ENCODE data around the gene JARID2. TPM values are rescaled to one million over a fixed set of nuclear protein-coding genes. Genes with fewer than 3 reads are reported as not detected.

Gene JARID2
- total and polyA plus RNA-seq, 2 of the 4 experiments (the other 2 are of a cell fraction): 9.6 to 12.9 TPM

GRCh38 chr6:15511248-15512125, 265.6 kb downstream of the JARID2 start:
- no peak overlapping the region for H2AK9ac ChIP-seq (replicated peaks; ENCODE audit: low read depth, low read length, poor library complexity)
- H3K27ac ChIP-seq (ENCODE audit: insufficient read depth, low read length): no peak overlapping the region
- H2BK120ac ChIP-seq (ENCODE audit: low read depth, low read length): no peak overlapping the region
- no peak overlapping the region for H3K4ac ChIP-seq (ENCODE audit: low read depth, low read length)
- H2BK15ac ChIP-seq (ENCODE audit: low read depth, low read length): no peak overlapping the region
- H3K4me2 ChIP-seq (ENCODE audit: low read depth, low read length): no peak overlapping the region
- H3K27me3 ChIP-seq (ENCODE audit: control insufficient read depth, insufficient read depth, low read length): no peaks in the 10 kb centered on the region
- BruUV-seq (replicated peaks): no TSS peak
- in situ Hi-C loops (cut with MboI; ENCODE audit: low sequenced_read_pairs) (no loop called here), intact Hi-C loops (cut with micrococcal nuclease) (no loop called here), dilution Hi-C loops (cut with HindIII; ENCODE audit: low sequenced_read_pairs, unreplicated experiment) (no loop called here)
- no peak for ATAC-seq (ENCODE audit: low read depth)
- no peak overlapping the region for H4K5ac ChIP-seq (ENCODE audit: low read depth, low read length)
- H3K79me1 ChIP-seq (ENCODE audit: low read depth in 1 of 2, low read length in 2 of 2): peaks cover 23 to 75% of the 10 kb centered on the region in 2 experiments
- ChIA-PET CTCF (no interaction called here), POLR2A (ENCODE audit: unreplicated experiment) (no interaction called here)
- no peak overlapping the region for H3K18ac ChIP-seq (ENCODE audit: low read depth, low read length)
- H3K14ac ChIP-seq (replicated peaks; ENCODE audit: low read depth, low read length): no peak overlapping the region
- H3K9me3 ChIP-seq (ENCODE audit: control insufficient read depth, insufficient read depth, low read length): no peaks in the 10 kb centered on the region
- H4K20me1 ChIP-seq (ENCODE audit: insufficient read depth, low read length): peaks cover 45% of the 10 kb centered on the region
- no peak overlapping the region for H4K8ac ChIP-seq (ENCODE audit: low read depth in 2 of 2, low read length in 2 of 2)
- no peak for DNase-seq
- H4K91ac ChIP-seq (ENCODE audit: insufficient read depth, low read depth, low read length): no peak overlapping the region
- no peak overlapping the region for H2AK5ac ChIP-seq (ENCODE audit: low read depth, low read length)
- H3K9me1 ChIP-seq (ENCODE audit: insufficient read depth, low read length): peaks cover 32% of the 10 kb centered on the region
- no peak overlapping the region for H3K9ac ChIP-seq (ENCODE audit: low read depth, low read length)
- no peak overlapping the region for H3K23ac ChIP-seq (ENCODE audit: low read depth, low read length)
- no peak overlapping the region for H3K4me3 ChIP-seq (ENCODE audit: insufficient read depth, low read depth, low read length)
- WGBS, 2 experiments (ENCODE audit: extremely low coverage in 2 of 2, insufficient read length in 1 of 2): 92% methylated on average over 7 of the region's 14 CpGs; no CpG with 5 or more reads in 1 of the 2 experiments
- peaks cover 12% of the 10 kb centered on the region for H3K4me1 ChIP-seq (ENCODE audit: control insufficient read depth, insufficient read depth, low read length)
- H3K36me3 ChIP-seq (ENCODE audit: control insufficient read depth, insufficient read depth, low read length): peaks cover 69% of the 10 kb centered on the region
- H3K56ac ChIP-seq (ENCODE audit: extremely low read depth, insufficient read depth, low read length): no peak overlapping the region
- H2BK20ac ChIP-seq (ENCODE audit: low read depth, low read length): no peak overlapping the region
- H2AFZ ChIP-seq (replicated peaks; ENCODE audit: low read length, poor library complexity): no peak overlapping the region
- no peak overlapping the region for H2BK5ac ChIP-seq (ENCODE audit: low read depth, low read length, poor library complexity, severe bottlenecking)
- TF ChIP-seq RFX5 (IDR thresholded peaks at IDR 0.05; ENCODE audit: low read depth, low read length): no peak
- TF ChIP-seq, protein P1, sequence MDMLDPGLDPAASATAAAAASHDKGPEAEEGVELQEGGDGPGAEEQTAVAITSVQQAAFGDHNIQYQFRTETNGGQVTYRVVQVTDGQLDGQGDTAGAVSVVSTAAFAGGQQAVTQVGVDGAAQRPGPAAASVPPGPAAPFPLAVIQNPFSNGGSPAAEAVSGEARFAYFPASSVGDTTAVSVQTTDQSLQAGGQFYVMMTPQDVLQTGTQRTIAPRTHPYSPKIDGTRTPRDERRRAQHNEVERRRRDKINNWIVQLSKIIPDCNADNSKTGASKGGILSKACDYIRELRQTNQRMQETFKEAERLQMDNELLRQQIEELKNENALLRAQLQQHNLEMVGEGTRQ (IDR thresholded peaks at IDR 0.05; ENCODE audit: low read depth, low read length): no peak
- no peak for TF ChIP-seq CEBPB (IDR thresholded peaks at IDR 0.05; ENCODE audit: low read depth, low read length)
- TF ChIP-seq FOS (IDR thresholded peaks at IDR 0.05; ENCODE audit: low read depth, low read length): no peak
- TF ChIP-seq, protein P2, sequence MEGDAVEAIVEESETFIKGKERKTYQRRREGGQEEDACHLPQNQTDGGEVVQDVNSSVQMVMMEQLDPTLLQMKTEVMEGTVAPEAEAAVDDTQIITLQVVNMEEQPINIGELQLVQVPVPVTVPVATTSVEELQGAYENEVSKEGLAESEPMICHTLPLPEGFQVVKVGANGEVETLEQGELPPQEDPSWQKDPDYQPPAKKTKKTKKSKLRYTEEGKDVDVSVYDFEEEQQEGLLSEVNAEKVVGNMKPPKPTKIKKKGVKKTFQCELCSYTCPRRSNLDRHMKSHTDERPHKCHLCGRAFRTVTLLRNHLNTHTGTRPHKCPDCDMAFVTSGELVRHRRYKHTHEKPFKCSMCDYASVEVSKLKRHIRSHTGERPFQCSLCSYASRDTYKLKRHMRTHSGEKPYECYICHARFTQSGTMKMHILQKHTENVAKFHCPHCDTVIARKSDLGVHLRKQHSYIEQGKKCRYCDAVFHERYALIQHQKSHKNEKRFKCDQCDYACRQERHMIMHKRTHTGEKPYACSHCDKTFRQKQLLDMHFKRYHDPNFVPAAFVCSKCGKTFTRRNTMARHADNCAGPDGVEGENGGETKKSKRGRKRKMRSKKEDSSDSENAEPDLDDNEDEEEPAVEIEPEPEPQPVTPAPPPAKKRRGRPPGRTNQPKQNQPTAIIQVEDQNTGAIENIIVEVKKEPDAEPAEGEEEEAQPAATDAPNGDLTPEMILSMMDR (conservative IDR thresholded peaks at IDR 0.05; ENCODE audit: low read depth, low read length): no peak
- no peak for TF ChIP-seq NFE2L2 (IDR thresholded peaks at IDR 0.05; ENCODE audit: low read depth, low read length)
- no peak for TF ChIP-seq POLR2A (IDR thresholded peaks at IDR 0.05; ENCODE audit: low read depth, low read length)
- no peak for TF ChIP-seq BHLHE40 (IDR thresholded peaks at IDR 0.05; ENCODE audit: low read depth, low read length)
- TF ChIP-seq RAD21 (IDR thresholded peaks at IDR 0.05; ENCODE audit: low read length): no peak
- no peak for TF ChIP-seq MXI1 (IDR thresholded peaks at IDR 0.05; ENCODE audit: borderline replicate concordance, low read depth, low read length)
- TF ChIP-seq MAZ (IDR thresholded peaks at IDR 0.05; ENCODE audit: borderline replicate concordance, low read depth, low read length): no peak
- no peak for TF ChIP-seq CHD1 (IDR thresholded peaks at IDR 0.05; ENCODE audit: low read depth, low read length)
- no peak for TF ChIP-seq RCOR1 (IDR thresholded peaks at IDR 0.05; ENCODE audit: insufficient replicate concordance, low read length)
- no peak for TF ChIP-seq SMC3 (IDR thresholded peaks at IDR 0.05; ENCODE audit: low read depth, low read length)
- TF ChIP-seq, protein P3, sequence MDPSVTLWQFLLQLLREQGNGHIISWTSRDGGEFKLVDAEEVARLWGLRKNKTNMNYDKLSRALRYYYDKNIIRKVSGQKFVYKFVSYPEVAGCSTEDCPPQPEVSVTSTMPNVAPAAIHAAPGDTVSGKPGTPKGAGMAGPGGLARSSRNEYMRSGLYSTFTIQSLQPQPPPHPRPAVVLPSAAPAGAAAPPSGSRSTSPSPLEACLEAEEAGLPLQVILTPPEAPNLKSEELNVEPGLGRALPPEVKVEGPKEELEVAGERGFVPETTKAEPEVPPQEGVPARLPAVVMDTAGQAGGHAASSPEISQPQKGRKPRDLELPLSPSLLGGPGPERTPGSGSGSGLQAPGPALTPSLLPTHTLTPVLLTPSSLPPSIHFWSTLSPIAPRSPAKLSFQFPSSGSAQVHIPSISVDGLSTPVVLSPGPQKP (IDR thresholded peaks at IDR 0.05; ENCODE audit: borderline replicate concordance, low read depth, low read length): no peak
